Measurements from ENCODE around the gene DMC1.

DNA sequence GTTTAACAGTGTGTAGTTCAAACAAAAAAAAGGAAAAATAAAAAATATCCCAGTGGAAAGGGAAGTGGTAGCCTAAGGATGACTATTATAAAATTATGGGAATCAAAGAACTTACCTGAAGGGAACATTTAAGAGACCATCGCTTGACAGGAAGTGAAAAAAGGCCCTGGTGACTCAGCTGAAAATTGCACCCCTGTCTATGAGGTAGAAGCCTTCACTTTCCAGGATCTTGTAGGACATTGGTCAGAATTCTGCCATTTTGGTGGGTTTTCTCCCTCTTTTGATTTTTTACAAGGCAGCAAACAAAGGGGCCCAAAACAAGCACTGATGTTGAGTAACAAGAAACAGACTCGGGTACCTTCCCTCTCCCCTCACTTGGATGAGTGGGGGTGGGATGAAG, 79.5 kb downstream of the DMC1 start:
- TF ChIP-seq, protein P1, sequence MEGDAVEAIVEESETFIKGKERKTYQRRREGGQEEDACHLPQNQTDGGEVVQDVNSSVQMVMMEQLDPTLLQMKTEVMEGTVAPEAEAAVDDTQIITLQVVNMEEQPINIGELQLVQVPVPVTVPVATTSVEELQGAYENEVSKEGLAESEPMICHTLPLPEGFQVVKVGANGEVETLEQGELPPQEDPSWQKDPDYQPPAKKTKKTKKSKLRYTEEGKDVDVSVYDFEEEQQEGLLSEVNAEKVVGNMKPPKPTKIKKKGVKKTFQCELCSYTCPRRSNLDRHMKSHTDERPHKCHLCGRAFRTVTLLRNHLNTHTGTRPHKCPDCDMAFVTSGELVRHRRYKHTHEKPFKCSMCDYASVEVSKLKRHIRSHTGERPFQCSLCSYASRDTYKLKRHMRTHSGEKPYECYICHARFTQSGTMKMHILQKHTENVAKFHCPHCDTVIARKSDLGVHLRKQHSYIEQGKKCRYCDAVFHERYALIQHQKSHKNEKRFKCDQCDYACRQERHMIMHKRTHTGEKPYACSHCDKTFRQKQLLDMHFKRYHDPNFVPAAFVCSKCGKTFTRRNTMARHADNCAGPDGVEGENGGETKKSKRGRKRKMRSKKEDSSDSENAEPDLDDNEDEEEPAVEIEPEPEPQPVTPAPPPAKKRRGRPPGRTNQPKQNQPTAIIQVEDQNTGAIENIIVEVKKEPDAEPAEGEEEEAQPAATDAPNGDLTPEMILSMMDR (IDR thresholded peaks at IDR 0.05), result no peak
- no peak for TF ChIP-seq POLR2A (IDR thresholded peaks at IDR 0.05)
